Suprapubic skin (tissue), 4 donors: ENCODE measurements around the gene ICAM4.

Experiments used
- EP300 ChIP-seq: sonication (generic); formaldehyde crosslinking; IDR thresholded peaks from one replicate; pipeline ENCODE4 v1.6.1; 2017; ENCODE audit warnings: antibody characterized with exemption
- POLR2AphosphoS5 ChIP-seq, 3 donors: sonication (generic); formaldehyde crosslinking; IDR thresholded peaks; one replicate each; pipeline ENCODE4 v1.6.1; 2017; ENCODE audit warnings: antibody characterized with exemption in 3 of 3
- TF ChIP-seq, protein P1 (sequence below), 2 donors: fragments of 200-600 bp in 1 of 2; fragments of 450-650 bp in 1 of 2; sonication (generic) in 1 of 2; IDR thresholded peaks; one replicate each; pipeline ENCODE4 v1.5.1; 2016 to 2019; ENCODE audit warnings: antibody characterized with exemption in 2 of 2, mild to moderate bottlenecking in 1 of 2, moderate library complexity in 1 of 2

GRCh38 chr19:10317857-10318462 lies 31.2 kb downstream of the ICAM4 start:
- TF ChIP-seq, protein P1, sequence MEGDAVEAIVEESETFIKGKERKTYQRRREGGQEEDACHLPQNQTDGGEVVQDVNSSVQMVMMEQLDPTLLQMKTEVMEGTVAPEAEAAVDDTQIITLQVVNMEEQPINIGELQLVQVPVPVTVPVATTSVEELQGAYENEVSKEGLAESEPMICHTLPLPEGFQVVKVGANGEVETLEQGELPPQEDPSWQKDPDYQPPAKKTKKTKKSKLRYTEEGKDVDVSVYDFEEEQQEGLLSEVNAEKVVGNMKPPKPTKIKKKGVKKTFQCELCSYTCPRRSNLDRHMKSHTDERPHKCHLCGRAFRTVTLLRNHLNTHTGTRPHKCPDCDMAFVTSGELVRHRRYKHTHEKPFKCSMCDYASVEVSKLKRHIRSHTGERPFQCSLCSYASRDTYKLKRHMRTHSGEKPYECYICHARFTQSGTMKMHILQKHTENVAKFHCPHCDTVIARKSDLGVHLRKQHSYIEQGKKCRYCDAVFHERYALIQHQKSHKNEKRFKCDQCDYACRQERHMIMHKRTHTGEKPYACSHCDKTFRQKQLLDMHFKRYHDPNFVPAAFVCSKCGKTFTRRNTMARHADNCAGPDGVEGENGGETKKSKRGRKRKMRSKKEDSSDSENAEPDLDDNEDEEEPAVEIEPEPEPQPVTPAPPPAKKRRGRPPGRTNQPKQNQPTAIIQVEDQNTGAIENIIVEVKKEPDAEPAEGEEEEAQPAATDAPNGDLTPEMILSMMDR (IDR thresholded peaks at IDR 0.05): no peak
- no peak for TF ChIP-seq POLR2AphosphoS5 (IDR thresholded peaks at IDR 0.05)
- TF ChIP-seq EP300: no peak
